SK-N-SH treated with all-trans-retinoic acid at 6 μM for 48 hours (cell line): Measurements from ENCODE around the gene USP40.

ENCODE experiments used
- CSDC2 ChIP-seq: fragments of 250-450 bp; sonication (Bioruptor Pico); IDR thresholded peaks from 2 replicates; pipeline ENCODE4 v1.5.0; 2020; ENCODE audit warnings: mild to moderate bottlenecking, moderate library complexity
- GLIS3 ChIP-seq: fragments of 250-450 bp; sonication (Bioruptor Pico); IDR thresholded peaks from 2 replicates; pipeline ENCODE4 v1.5.0; 2020; ENCODE audit warnings: mild to moderate bottlenecking, moderate library complexity
- ISL1 ChIP-seq: fragments of 250-450 bp; sonication (Bioruptor Pico); IDR thresholded peaks from 2 replicates; pipeline ENCODE4 v2.1.2; 2022; ENCODE audit warnings: mild to moderate bottlenecking, moderate library complexity
- RARB ChIP-seq: fragments of 250-450 bp; sonication (Bioruptor Pico); IDR thresholded peaks from 2 replicates; pipeline ENCODE4 v1.8.0; 2021; ENCODE audit warnings: mild to moderate bottlenecking, moderate library complexity
- SNAI2 ChIP-seq: fragments of 250-450 bp; sonication (Bioruptor Pico); IDR thresholded peaks from 2 replicates; pipeline ENCODE4 v1.5.0; 2020; ENCODE audit warnings: mild to moderate bottlenecking, moderate library complexity
- TCF4 ChIP-seq: fragments of 250-450 bp; sonication (Bioruptor Pico); IDR thresholded peaks from 2 replicates; pipeline ENCODE4 v1.8.0; 2021; ENCODE audit warnings: mild to moderate bottlenecking, moderate library complexity, borderline replicate concordance
- TOX ChIP-seq: fragments of 250-450 bp; sonication (Bioruptor Pico); IDR thresholded peaks from 2 replicates; pipeline ENCODE4 v1.8.0; 2021; ENCODE audit warnings: mild to moderate bottlenecking, moderate library complexity, borderline replicate concordance
- TSHZ2 ChIP-seq: fragments of 250-450 bp; sonication (Bioruptor Pico); IDR thresholded peaks from 2 replicates; pipeline ENCODE4 v1.5.0; 2020; ENCODE audit warnings: mild to moderate bottlenecking, moderate library complexity
- ZC3H10 ChIP-seq: fragments of 250-450 bp; sonication (Bioruptor Pico); IDR thresholded peaks from 2 replicates; pipeline ENCODE4 v1.5.1; 2021; ENCODE audit warnings: mild to moderate bottlenecking, moderate library complexity
- ZNF565 ChIP-seq: fragments of 450-650 bp; formaldehyde crosslinking; conservative IDR thresholded peaks from 2 replicates; pipeline ENCODE4 v1.5.0; 2020; ENCODE audit warnings: low read depth, mild to moderate bottlenecking, moderate library complexity
- ZNF8 ChIP-seq: fragments of 450-650 bp; formaldehyde crosslinking; IDR thresholded peaks from 2 replicates; pipeline ENCODE4 v1.5.0; 2020; ENCODE audit warnings: mild to moderate bottlenecking, moderate library complexity
- TF ChIP-seq, protein P1 (sequence below): fragments of 250-450 bp; sonication (Bioruptor Pico); IDR thresholded peaks from 2 replicates; pipeline ENCODE4 v1.8.0; 2020; ENCODE audit warnings: mild to moderate bottlenecking, moderate library complexity, borderline replicate concordance
- TF ChIP-seq, protein P2 (sequence below): fragments of 250-450 bp; sonication (Bioruptor Pico); IDR thresholded peaks from 2 replicates; pipeline ENCODE4 v1.5.1; 2020; ENCODE audit warnings: low read depth, mild to moderate bottlenecking, moderate library complexity

- TF ChIP-seq, protein P1, sequence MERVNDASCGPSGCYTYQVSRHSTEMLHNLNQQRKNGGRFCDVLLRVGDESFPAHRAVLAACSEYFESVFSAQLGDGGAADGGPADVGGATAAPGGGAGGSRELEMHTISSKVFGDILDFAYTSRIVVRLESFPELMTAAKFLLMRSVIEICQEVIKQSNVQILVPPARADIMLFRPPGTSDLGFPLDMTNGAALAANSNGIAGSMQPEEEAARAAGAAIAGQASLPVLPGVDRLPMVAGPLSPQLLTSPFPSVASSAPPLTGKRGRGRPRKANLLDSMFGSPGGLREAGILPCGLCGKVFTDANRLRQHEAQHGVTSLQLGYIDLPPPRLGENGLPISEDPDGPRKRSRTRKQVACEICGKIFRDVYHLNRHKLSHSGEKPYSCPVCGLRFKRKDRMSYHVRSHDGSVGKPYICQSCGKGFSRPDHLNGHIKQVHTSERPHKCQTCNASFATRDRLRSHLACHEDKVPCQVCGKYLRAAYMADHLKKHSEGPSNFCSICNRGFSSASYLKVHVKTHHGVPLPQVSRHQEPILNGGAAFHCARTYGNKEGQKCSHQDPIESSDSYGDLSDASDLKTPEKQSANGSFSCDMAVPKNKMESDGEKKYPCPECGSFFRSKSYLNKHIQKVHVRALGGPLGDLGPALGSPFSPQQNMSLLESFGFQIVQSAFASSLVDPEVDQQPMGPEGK = no peak
- TF ChIP-seq ZC3H10 (CRISPR knock-in tag) (no peak), CSDC2 (no peak), ISL1 (no peak), RARB (no peak), SNAI2 (CRISPR knock-in tag) (no peak), TOX (CRISPR knock-in tag) (no peak), ZNF565 (CRISPR knock-in tag) (no peak), GLIS3 (no peak), ZNF8 (CRISPR knock-in tag) (no peak), TSHZ2 (CRISPR knock-in tag) (no peak), TCF4 (CRISPR knock-in tag) (no peak)
- TF ChIP-seq, protein P2, sequence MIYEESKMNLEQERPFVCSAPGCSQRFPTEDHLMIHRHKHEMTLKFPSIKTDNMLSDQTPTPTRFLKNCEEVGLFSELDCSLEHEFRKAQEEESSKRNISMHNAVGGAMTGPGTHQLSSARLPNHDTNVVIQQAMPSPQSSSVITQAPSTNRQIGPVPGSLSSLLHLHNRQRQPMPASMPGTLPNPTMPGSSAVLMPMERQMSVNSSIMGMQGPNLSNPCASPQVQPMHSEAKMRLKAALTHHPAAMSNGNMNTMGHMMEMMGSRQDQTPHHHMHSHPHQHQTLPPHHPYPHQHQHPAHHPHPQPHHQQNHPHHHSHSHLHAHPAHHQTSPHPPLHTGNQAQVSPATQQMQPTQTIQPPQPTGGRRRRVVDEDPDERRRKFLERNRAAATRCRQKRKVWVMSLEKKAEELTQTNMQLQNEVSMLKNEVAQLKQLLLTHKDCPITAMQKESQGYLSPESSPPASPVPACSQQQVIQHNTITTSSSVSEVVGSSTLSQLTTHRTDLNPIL (CRISPR knock-in tag) = no peak
These were observed 137.2 kb downstream of the USP40 start for GRCh38 chr2:233429175-233429897.
